ENCODE data around the gene CHST14.

The CHST14 gene

GRCh38 chr15:40466426-40467260, 4.1 kb upstream of the CHST14 start:
- H2AFZ ChIP-seq (ENCODE audit: low read length), result no peak overlapping the region
- H3K36me3 ChIP-seq (ENCODE audit: insufficient read depth, low read length), result peaks cover 30% of the 10 kb centered on the region; the same call in 1 of the 2 replicates
- H3K27me3 ChIP-seq (ENCODE audit: insufficient read depth, low read length), result no peaks in the 10 kb centered on the region
- no peak overlapping the region for H3K4me3 ChIP-seq (ENCODE audit: low read depth, low read length, poor library complexity, severe bottlenecking)
- no peaks in the 10 kb centered on the region for H3K9me2 ChIP-seq (ENCODE audit: low read depth, low read length)
- H3K4me2 ChIP-seq (ENCODE audit: low read length), result no peak overlapping the region
- H3K79me2 ChIP-seq (ENCODE audit: insufficient read depth, low read length), result no peaks in the 10 kb centered on the region
- no peak overlapping the region for H3K9ac ChIP-seq (ENCODE audit: low read length)
- peaks cover 8% of the 10 kb centered on the region; the same call in 1 of the 2 replicates for H3F3A ChIP-seq (ENCODE audit: insufficient read depth, low read length)
- TF ChIP-seq EZH2 (IDR thresholded peaks at IDR 0.05; ENCODE audit: borderline replicate concordance, low read length), result no peak
- no peak for TF ChIP-seq CTCF (IDR thresholded peaks at IDR 0.05; ENCODE audit: low read length)
- H3K4me1 ChIP-seq (ENCODE audit: insufficient read depth, low read length, severe bottlenecking), result peaks cover 9% of the 10 kb centered on the region
- H3K27ac ChIP-seq (ENCODE audit: low read depth, low read length, poor library complexity, severe bottlenecking), result no peak overlapping the region
- no peaks in the 10 kb centered on the region for H3K9me3 ChIP-seq (ENCODE audit: low read length)
- no peaks in the 10 kb centered on the region for H4K20me1 ChIP-seq (ENCODE audit: insufficient read depth, low read length)

GRCh38 chr15:40467261-40467615, 3.5 kb upstream of the CHST14 start:
- Histone ChIP-seq H3K27me3 (ENCODE audit: insufficient read depth, low read length) (no peaks in the 10 kb centered on the region), H3K79me2 (ENCODE audit: insufficient read depth, low read length) (no peaks in the 10 kb centered on the region), H3F3A (ENCODE audit: insufficient read depth, low read length) (peaks cover 8% of the 10 kb centered on the region; the same call in 1 of the 2 replicates), H3K4me3 (ENCODE audit: low read depth, low read length, poor library complexity, severe bottlenecking) (no peak overlapping the region), H3K4me2 (ENCODE audit: low read length) (no peak overlapping the region), H2AFZ (ENCODE audit: low read length) (no peak overlapping the region), H3K36me3 (ENCODE audit: insufficient read depth, low read length) (peaks cover 27% of the 10 kb centered on the region; the same call in 1 of the 2 replicates), H3K4me1 (ENCODE audit: insufficient read depth, low read length, severe bottlenecking) (peaks cover 15% of the 10 kb centered on the region), H3K9me3 (ENCODE audit: low read length) (no peaks in the 10 kb centered on the region), H4K20me1 (ENCODE audit: insufficient read depth, low read length) (no peaks in the 10 kb centered on the region), H3K27ac (ENCODE audit: low read depth, low read length, poor library complexity, severe bottlenecking) (no peak overlapping the region), H3K9me2 (ENCODE audit: low read depth, low read length) (no peaks in the 10 kb centered on the region), H3K9ac (ENCODE audit: low read length) (no peak overlapping the region)
- TF ChIP-seq EZH2 (IDR thresholded peaks at IDR 0.05; ENCODE audit: borderline replicate concordance, low read length) (no peak), CTCF (IDR thresholded peaks at IDR 0.05; ENCODE audit: low read length) (no peak)

- Histone ChIP-seq H3K36me3 (ENCODE audit: insufficient read depth, low read length) (peaks cover 23% of the 10 kb centered on the region; the same call in 1 of the 2 replicates), H3K27me3 (ENCODE audit: insufficient read depth, low read length) (no peaks in the 10 kb centered on the region), H3K4me2 (ENCODE audit: low read length) (no peak overlapping the region), H3K4me3 (ENCODE audit: low read depth, low read length, poor library complexity, severe bottlenecking) (no peak overlapping the region), H3K9me2 (ENCODE audit: low read depth, low read length) (no peaks in the 10 kb centered on the region), H3K27ac (ENCODE audit: low read depth, low read length, poor library complexity, severe bottlenecking) (no peak overlapping the region), H3K79me2 (ENCODE audit: insufficient read depth, low read length) (no peaks in the 10 kb centered on the region), H4K20me1 (ENCODE audit: insufficient read depth, low read length) (no peaks in the 10 kb centered on the region), H3K9ac (ENCODE audit: low read length) (no peak overlapping the region), H2AFZ (ENCODE audit: low read length) (no peak overlapping the region), H3K4me1 (ENCODE audit: insufficient read depth, low read length, severe bottlenecking) (peaks cover 18% of the 10 kb centered on the region), H3K9me3 (ENCODE audit: low read length) (no peaks in the 10 kb centered on the region), H3F3A (ENCODE audit: insufficient read depth, low read length) (peaks cover 8% of the 10 kb centered on the region; the same call in 1 of the 2 replicates)
- no peak for TF ChIP-seq EZH2 (IDR thresholded peaks at IDR 0.05; ENCODE audit: borderline replicate concordance, low read length)
- no peak for TF ChIP-seq CTCF (IDR thresholded peaks at IDR 0.05; ENCODE audit: low read length)
Measured at GRCh38 chr15:40468898-40469331, 1.9 kb upstream of the CHST14 start.
